Fibroblast of skin of left biceps (primary cell): ENCODE data around the gene MICU2.

Experiments used
- DNase-seq, 2 experiments: peaks; one replicate each; pipeline ENCODE4 v3.0.0-alpha.2; 2013; ENCODE audit warnings: low read depth in 2 of 2

Gene MICU2

GRCh38 chr13:21483748-21484147 is 120.2 kb downstream of the MICU2 start:
- no peak for DNase-seq

GRCh38 chr13:21481359-21481758 is 122.6 kb downstream of the MICU2 start:
- DNase-seq, result no peak

DNA sequence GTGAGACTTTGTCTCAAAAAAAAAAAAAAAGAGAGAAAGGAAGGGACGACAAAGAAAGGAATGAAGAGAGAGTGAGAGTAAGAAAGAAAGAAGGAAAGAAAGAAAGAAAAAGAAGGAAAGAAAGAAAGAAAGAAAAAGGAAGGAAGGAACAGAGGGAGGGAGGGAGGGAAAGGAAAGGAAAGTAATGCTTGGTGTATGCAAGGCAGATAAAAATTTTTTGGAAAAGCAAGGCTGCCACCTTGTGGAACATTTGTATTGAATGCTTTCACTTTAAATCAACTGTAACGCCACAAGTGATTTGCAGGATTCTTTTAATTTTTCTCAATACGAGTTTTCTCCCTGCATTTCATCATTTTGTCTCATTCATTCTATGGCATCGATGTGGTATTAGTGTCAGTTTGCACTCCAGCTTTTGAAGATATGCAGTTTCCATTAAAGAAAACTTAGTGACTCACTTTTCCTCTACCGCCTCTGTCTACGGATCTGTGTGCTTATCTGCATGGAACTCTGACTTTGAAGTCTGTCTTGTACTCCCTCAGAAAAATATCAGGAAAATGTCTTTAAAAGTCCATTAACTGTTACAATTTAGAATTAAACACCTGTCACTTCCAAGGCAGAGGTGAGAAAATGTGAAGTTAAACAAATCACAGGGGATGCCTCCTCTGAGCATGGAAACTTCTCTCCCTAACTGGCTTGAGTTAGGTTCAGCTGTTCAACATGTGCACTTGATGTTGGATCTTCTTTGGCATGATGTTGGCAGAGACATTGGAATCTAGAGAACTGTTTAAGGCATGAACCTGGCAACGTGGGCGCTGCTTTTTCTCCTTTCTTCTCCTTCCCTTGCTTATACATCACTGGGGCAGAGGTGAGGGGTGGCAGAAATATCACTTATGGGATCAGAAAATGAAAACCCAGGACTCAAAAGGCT is 124.8 kb downstream of the MICU2 start:
- peak; percentile 46 to 50 for DNase-seq

DNA sequence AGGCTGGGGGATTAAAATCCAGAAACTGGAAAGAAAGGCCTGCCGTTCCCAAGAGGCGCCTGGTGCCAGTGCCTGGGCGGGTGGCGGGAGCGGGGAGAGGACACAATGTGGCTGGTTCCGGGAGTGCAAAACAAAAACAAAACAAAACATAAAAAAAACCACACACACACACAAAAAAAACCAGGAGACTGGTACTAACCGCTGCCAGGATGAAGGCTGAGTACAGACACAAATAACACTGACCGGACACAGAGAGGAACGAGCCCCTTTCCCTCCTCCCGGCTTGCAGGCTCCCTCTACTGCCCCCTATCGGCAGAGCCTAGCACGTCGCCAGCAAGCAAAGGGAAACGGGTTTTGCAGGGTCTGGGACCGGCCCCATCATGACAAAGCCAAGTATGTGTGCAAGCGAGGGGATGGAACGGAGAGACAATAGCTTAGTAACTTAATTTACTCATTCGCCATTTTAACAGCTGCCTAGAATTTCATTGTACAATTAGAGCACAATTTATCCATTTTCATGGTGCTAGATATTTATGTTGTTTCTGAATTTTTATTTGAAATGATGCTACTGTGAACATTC is 127.0 kb downstream of the MICU2 start:
- peak; percentile 24 to 32 for DNase-seq

- DNase-seq, result no peak
Observed at GRCh38 chr13:21475115-21475514, 128.9 kb downstream of the MICU2 start.

DNA sequence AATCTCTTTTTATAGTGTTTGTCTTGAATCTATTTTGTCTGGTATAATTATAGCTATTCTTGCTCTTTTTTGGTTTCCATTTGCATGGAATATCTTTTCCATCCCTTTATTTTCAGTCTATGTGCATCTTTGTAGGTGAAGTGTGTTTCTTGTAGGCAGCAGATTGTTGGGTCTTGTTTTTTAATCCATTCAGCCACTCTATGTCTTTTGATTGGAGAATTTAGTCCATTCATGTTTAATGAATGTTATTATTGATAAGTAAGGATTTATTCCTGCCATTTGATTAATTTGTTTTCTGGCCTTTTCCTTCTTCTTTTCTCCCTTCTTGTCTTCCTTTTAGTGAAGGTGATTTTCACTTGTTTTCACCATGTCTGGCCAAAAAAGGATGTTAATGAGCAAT is 133.2 kb downstream of the MICU2 start:
- DNase-seq, result no peak

GRCh38 chr13:21466527-21466926 is 137.4 kb downstream of the MICU2 start:
- DNase-seq, result no peak

GRCh38 chr13:21465710-21466160 is 138.2 kb downstream of the MICU2 start:
- no peak for DNase-seq

- DNase-seq, result no peak
Observed at GRCh38 chr13:21463424-21463823, 140.5 kb downstream of the MICU2 start.

DNA sequence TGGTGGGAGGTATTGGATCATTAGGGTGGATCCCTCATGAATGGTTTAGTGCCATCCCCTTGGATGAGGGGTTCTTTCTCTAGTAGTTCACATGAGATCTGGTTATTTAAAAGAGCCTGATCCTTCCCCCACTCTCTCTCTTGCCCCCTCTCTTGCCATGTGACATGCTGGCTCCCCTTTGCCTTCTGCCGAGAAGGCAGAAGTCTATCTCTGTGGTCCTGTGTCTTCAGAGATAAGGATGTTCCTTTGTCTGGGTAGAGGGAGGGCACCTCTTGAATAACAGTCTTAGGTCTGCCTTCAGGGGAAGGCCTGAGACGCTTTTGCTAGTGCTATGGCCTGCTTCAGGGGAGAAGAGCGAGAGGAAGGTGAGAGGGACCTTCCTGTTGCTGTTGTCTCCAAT is 142.8 kb downstream of the MICU2 start:
- no peak for DNase-seq

DNA sequence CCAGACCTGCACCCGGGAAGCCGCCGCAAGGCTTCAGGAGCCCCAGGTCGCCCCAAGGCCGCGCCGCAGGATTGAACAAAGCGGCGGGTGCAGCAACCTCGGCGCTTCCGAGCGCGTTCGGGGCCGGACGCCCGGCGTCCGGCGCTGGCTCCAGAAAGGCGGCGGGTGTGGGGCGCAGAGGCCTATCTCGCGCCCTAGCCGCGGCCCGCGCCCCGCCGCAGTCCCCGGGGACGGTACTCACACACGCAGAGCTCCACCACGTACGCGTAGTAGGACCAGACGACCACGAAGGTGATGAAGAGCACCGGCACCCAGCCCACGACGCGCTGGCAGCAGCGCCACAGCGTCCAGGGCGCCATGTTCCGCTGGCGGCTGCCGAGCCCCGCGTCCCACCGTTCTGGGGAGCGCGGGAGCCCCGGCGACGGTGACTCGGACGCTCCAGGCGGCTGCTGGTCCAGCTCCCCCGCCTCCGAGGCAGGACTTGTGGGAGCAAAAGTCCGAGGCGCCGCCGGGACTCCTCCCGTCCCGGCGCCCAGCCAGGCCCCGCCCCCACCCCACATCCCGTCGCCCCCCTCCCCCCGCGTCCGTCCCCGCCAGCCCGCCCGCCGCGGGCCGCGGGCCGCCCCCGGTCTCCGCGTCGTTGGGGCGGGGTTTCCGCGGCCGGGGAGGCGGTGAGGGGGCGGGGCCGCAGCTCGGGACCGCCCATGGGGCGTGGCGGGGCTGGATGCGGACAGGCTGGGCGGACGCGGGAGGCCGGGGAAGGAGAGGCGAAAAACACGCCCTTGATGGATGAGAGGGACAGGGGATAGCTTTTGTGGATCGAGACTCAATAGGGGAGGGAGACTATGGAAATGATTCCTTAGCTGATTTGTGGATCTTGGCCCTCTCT is 144.9 kb downstream of the MICU2 start, which contains the start of gene ZDHHC20:
ZDHHC20 (minus strand) TSS at position 491 of the 889 bp plus-strand sequence; CDS start at position 359, 132 bp downstream.
- DNase-seq, result peak; percentile 56 to 65

DNA sequence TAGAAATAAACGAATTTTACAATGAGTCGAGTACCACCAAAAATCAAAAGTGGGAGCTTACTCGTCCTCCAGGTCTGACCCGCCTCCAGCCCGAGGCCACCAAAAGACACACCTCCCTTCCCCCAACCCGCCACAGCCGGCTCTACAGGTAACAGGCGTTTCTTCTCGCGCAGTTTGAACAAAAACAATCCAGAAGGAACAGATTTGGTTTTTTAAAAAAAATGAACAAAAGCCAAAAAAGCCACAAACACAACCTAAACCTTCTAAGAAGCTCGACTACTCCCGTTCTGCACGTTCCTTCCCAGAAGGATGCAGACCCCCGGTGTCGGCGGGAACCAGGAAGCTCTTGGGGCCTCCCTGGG is 145.5 kb downstream of the MICU2 start:
- no peak for DNase-seq

GRCh38 chr13:21453387-21454081 is 150.4 kb downstream of the MICU2 start:
- DNase-seq, result peak in 1 of 2 experiments; percentile 29

GRCh38 chr13:21450936-21451335 is 153.0 kb downstream of the MICU2 start:
- DNase-seq, result no peak

DNA sequence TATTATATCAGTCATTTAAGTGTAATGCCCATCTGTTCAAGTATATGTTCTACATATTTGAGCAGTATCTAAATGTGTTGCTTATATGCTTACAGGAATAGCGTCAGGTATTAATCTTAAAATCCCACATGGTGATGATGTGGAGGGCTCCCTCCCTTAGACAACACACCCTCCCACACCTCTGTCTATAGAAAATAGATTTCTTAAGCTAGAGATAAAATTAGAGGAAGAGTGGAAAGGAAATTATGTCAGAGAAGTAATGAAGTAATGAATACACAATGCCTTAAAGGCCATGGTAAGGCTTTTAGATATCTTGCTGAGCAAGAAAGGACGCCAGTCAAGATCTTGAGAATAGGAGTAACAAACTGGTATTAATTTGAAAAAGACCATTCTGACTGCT is 157.3 kb downstream of the MICU2 start:
- no peak for DNase-seq

DNA sequence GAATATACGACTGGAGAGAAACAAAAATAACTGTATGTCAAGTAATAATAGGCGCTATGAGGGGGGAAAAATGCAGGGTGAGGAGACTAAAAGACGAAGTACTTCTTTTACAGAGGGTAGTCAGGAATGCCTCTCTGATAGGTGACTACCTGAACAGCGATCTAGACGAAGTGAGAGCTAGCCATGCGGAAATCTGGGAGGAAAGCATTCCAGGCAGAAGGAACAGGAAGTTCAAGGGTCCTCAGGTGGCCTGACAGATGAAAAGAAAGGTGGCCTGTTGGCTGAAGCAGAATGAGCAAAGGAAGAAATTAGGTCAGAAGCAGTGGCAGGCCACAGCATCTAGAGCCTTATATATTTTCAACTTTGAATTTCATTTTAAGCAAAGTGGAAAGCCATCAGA is 158.2 kb downstream of the MICU2 start:
- DNase-seq, result no peak

- no peak for DNase-seq
Observed at GRCh38 chr13:21443171-21443570, 160.8 kb downstream of the MICU2 start.
